HG03025 (cell line): ENCODE measurements around the gene TBC1D28.
"Not testable (repeated sequence)": the region's sequence is repeated elsewhere in the genome, so short reads cannot be mapped to it uniquely, and the experiment has no call there.

ENCODE experiments used
- ATAC-seq: cut with Tn5 transposase; IDR thresholded peaks from one replicate; pipeline ENCODE4 v1.9.1; 2021; ENCODE audit warnings: mild to moderate bottlenecking, moderate library complexity; ENCODE audit not compliant: unreplicated experiment, low FRiP score

TBC1D28 gene

DNA sequence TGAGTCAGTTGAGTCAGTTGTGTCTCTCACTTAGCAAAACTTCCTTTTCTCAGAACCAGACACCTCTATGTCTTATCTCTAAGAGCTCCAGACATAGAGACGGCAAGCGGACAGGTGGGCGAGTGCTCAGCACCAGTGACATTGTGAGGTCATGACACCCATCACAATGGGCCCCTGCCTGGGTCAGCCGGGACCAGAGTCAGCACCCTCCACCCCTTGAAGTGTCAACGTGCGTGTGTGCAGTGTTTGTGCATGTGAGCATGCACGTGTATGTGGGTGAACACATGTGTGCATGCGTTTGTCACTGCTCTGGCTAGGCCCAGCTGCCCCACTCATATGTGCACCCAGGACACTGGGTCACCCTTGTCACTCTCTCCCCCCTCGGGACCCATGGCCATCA lies at the start of gene TBC1D28:
Gene TBC1D28 (minus strand): TSS at position 101 of the 400 bp plus-strand sequence. CDS start 3,039 bp downstream, outside the sequence.
- not testable (repeated sequence) for ATAC-seq

DNA sequence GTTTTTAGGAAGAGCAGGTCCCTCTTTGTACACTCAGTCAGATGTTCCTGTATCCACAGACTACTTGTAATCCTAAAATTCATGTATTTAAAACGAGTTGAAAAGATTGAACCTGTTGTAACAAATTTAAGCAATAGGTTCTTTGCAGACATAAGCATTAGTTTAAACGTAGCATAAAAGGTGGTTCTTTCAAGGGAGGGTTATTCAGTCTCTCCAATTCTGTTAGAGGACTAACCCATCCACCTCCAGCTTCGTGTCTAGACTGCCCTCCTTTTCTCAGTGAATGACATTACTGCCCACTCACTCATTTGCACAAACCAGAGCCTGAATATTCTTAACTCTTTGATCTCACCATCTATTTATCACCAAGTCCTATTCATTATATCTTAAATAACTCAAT lies 38.5 kb upstream of the TBC1D28 start:
- ATAC-seq, result not testable (repeated sequence)

DNA sequence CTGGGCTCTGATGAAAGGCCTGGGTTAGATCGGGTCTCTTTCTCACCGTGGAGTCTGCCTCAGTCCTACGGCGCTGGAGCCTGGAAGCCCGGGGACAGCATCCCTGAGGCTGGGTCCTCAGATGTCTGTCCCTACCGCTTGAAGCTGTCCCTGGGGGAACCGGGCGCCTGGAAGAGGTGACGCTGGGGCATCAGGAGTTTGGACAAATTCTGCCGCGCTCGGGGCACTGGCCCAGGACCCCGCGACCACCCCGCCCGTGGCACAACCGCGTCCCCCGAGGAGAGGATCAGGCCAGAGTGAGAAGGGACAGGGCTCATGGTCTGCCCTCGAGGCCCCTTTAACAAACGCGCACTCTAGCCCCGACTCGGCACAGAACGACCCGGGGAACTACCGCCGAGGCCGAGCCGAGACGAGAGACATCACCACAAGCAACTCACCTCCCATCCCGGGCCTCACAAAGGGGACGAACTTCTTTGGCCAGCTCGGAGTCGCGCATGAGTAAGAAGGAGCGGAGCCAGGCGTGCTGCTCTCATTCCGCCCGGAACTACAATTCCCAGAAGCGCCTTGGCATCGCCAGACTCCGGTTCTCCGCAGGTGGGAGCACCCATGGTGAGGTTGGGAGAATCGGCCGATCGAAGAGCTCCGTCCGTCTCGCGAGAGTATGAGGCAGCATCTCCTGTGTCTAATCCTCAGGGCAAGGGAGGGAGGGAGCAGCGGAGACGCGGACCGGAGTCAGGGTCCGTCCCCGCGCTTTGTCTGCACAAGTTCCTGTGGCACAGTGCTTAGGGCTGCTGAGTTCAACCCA lies 37.8 kb upstream of the TBC1D28 start, which contains the start of gene FOXO3B:
Gene FOXO3B (minus strand): TSS at position 548 of the 805 bp plus-strand sequence. CDS start 663 bp downstream, outside the sequence.
- peak; percentile 91 for ATAC-seq

- not testable (repeated sequence) for ATAC-seq
Observed at GRCh38 chr17:18677381-18677780, 33.2 kb upstream of the TBC1D28 start.

DNA sequence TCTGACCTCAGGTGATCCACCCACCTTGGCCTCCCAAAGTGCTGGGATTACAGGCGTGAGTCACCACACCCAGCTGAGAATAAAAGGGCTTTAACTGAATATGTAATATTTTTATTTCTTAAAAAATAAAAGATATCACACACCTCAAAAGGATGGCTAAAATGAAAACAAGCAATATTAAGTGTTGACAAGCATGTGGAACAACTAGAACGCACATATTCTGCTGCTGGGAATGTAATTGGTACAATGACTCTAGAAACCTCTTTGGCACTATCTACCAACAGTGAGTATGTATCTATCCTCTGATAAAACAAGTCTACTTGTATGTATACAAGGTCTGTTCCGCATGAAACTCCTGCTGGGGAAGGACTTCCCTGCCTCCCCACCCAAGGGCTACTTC lies 32.7 kb upstream of the TBC1D28 start:
- not testable (repeated sequence) for ATAC-seq

GRCh38 chr17:18672395-18673227 lies 28.4 kb upstream of the TBC1D28 start:
- not testable (repeated sequence) for ATAC-seq

DNA sequence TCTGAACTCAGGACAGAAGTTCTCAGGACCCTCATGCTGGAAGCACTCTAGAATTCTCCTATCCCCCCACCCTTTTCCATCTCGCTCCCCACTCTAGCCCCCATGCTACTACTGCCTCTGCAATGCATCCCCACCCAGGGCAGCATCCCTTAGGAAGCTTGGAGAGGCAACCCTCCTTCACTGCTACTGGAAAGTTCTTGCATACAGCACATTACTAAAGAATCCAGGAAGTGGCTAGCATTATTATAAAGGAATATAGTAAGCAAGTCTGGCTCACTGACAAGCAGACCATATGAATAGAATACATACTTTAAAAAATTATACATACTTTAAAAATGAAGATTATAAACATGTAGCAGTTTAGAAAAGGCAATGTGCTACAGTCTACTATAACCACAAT lies 24.4 kb upstream of the TBC1D28 start:
- ATAC-seq, result not testable (repeated sequence)

DNA sequence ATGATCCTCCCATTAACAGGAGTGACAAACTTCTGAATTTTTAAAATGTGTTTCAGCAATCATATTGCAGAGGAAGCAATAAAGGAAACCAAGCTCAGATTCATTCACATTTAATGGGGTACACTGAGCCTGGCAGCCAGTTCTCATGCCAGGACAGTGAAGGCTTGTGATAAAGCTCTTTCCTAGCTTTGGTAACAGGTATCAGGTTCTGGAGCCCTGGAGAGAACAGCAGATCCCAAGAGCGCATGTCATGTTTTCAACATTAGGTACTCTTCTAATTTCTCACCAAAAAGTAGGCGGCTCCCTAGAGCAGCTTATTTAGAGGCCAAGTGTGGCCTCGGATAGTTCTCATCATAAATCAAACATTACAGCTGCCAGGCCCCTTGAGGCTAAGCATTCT lies 23.3 kb upstream of the TBC1D28 start:
- ATAC-seq, result not testable (repeated sequence)

DNA sequence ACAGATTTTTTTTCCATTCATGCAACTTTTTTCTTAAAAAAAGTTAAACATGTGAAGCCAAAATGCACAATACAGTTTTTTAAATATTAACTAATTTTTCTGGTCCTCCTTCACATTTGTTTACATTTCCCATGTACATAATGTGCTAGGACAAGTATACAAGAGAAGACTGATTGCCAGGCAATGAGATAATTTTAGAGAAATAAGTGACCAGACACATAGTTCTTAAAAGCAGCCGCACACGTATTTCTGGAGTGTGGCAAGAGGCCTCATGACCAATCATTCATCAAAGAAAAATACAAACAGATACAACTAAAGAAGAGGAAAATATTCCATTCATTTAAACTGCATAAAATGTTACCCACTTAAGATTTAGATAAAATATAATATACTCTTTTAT lies 22.1 kb upstream of the TBC1D28 start:
- ATAC-seq, result not testable (repeated sequence)

- not testable (repeated sequence) for ATAC-seq
Observed at GRCh38 chr17:18661924-18662624, 17.9 kb upstream of the TBC1D28 start.

GRCh38 chr17:18650094-18650493 lies 5.9 kb upstream of the TBC1D28 start:
- ATAC-seq, result not testable (repeated sequence)

DNA sequence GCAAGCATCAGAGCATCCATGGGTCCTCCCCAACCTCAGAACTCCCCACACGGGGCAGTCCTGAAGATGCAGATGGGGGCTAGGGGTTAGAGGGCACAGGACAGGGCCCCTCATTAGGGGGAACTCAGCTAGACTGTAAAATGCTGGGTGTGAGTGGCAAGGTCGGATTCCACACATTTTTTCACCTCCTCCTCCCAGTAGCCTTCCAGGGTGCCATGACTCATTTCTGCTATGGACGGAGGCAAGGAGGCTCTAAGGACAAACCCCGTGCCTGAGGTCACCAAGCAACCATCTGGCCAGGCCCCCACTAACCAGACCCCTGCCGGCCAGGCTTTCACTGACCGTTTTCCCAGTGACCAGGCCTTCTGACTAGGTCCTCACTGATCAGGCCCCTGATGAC lies 1.1 kb downstream of the TBC1D28 start:
- ATAC-seq, result not testable (repeated sequence)

DNA sequence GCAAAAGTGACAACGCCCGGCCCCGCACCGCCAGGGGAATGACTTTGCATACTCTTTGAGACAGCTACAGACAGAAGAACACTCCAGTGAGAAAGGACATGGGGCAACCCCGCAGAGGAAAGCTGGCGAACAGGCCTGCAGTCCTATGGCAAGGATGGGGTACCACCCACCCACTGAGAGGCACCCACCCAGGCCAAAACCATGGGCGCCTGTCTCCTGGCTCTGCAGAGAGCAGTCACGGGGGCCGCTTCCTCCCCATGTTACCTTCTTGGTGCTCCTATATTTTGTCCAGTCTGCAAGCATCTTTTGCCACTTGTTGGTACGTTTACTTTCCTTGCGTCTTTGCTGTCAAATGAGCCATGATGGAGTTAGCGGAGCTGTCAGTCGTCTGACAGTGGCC lies 5.8 kb downstream of the TBC1D28 start:
- ATAC-seq, result not testable (repeated sequence)

- ATAC-seq, result not testable (repeated sequence)
Observed at GRCh38 chr17:18636237-18636636, 8.0 kb downstream of the TBC1D28 start.

DNA sequence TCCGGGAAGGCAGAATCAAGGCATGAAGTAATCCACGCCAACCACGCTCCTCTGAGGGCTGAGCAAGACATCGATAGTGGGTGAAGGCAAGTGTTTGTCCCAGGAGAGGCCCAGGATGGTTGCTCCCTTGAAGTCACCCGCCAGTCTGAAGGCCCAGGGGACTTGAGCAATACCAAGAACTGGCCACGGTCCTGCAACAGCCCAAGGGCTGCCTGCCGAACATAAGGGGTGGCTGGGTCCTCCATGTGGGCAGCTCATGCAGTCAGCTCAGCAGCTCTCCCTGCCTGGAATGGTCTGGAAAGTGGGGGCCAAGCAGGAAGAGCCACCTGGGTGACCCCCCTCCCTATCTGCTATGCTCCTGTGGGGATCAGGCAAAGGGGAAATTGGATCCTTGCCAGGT lies 8.4 kb downstream of the TBC1D28 start:
- ATAC-seq, result not testable (repeated sequence)

DNA sequence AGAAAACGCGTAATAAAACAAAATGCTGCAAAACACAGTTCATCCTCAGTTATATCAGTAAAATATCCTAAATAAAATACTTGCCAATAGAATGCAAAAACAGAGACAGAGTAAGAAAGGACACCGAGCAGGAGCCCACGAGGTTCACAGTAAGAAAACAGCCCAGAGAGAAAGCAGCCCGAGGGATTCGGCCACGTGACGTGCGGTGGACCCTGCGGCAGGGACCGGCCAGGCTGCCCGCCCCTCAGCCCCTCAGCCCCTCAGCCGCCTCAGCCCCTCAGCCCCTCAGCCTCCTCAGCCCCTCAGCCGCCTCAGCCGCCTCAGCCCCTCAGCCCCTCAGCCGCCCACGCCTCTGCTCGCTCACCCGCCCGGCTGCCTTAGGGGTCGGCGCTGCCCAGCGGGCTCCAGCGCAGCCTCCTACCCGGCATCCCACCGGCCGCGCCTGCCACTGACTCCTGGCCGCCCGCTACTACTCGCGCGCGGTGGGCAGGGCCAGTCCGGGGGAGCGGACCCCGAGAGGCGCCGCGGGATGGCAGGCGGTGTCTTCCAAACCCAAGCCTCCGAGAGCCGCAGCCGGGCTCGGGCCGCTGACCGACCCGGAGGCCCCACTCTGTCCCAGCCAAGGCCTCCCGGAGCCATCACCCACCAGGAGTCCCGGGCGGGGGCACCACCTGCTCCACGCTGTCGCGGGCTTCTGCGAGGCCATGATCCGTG lies 9.5 kb downstream of the TBC1D28 start:
- ATAC-seq, result not testable (repeated sequence)

- no peak for ATAC-seq
Observed at GRCh38 chr17:18626152-18626870, 17.9 kb downstream of the TBC1D28 start.

- ATAC-seq, result not testable (repeated sequence)
Observed at GRCh38 chr17:18625509-18626104, 18.6 kb downstream of the TBC1D28 start.
